ENCODE data around the gene MYRIP. TPM values are rescaled to one million over a fixed set of nuclear protein-coding genes. Genes with fewer than 3 reads are reported as not detected.

MYRIP gene
- total and polyA plus RNA-seq, 5 donors from 2014 or later, result not detected

- no peaks in the 10 kb centered on the region for H3K4me1 Mint-ChIP-seq
- DNase-seq, result no peak
- Histone ChIP-seq H3K9me3 (ENCODE audit: control insufficient read depth in 2 of 2, low read length in 2 of 2) (no peaks in the 10 kb centered on the region), H3K4me1 (ENCODE audit: control insufficient read depth, insufficient read depth, low read length, poor library complexity, severe bottlenecking) (no peaks in the 10 kb centered on the region), H3K4me3 (ENCODE audit: low read depth, low read length) (no peak overlapping the region), H3K36me3 (ENCODE audit: control insufficient read depth, insufficient read depth, low read length) (no peaks in the 10 kb centered on the region), H3K27me3 (ENCODE audit: control insufficient read depth, insufficient read depth, low read length) (no peaks in the 10 kb centered on the region), H3K27ac (ENCODE audit: insufficient read depth, low read length, poor library complexity, severe bottlenecking) (no peak overlapping the region)
- no peak overlapping the region for H3K27ac Mint-ChIP-seq
- H3K27me3 Mint-ChIP-seq, result no peaks in the 10 kb centered on the region
- no peak for ATAC-seq (ENCODE audit: low read depth in 2 of 2)
- H3K4me3 Mint-ChIP-seq, result no peak overlapping the region
- H3K9me3 Mint-ChIP-seq, result no peaks in the 10 kb centered on the region
- no peaks in the 10 kb centered on the region for H3K36me3 Mint-ChIP-seq
Observed at GRCh38 chr3:40262331-40262730, 452.9 kb downstream of the MYRIP start.

DNA sequence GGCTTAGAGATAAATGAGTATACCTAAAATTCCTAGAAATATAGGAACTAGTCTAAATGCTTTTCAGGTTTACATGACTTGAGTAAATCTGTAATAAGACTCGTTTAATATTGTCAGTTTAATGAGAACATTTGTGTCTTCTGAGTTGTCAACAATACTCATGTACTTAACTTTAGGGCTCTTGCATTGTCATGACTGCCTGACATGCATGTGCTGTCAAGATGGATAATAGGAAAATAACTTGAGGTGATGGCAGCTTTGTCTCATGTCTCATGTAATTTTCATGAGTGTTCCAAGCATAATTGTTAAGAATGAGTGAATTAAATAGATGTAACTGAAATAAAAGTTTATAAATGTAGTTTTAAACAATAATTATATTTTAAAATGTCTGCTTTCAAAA lies 455.0 kb downstream of the MYRIP start:
- no peak overlapping the region for H3K4me3 Mint-ChIP-seq
- H3K27me3 Mint-ChIP-seq, result peaks cover 1% of the 10 kb centered on the region
- H3K36me3 ChIP-seq (ENCODE audit: control insufficient read depth, insufficient read depth, low read length), result no peaks in the 10 kb centered on the region
- no peak overlapping the region for H3K27ac Mint-ChIP-seq
- no peaks in the 10 kb centered on the region for H3K27me3 ChIP-seq (ENCODE audit: control insufficient read depth, insufficient read depth, low read length)
- H3K9me3 Mint-ChIP-seq, result peaks cover 0 to 1% (median 0%) of the 10 kb centered on the region in 7 donors
- no peak overlapping the region for H3K4me3 ChIP-seq (ENCODE audit: low read depth, low read length)
- no peak overlapping the region for H3K27ac ChIP-seq (ENCODE audit: insufficient read depth, low read length, poor library complexity, severe bottlenecking)
- no peaks in the 10 kb centered on the region for H3K4me1 ChIP-seq (ENCODE audit: control insufficient read depth, insufficient read depth, low read length, poor library complexity, severe bottlenecking)
- no peak for DNase-seq
- H3K36me3 Mint-ChIP-seq, result no peaks in the 10 kb centered on the region
- H3K4me1 Mint-ChIP-seq, result peaks cover 0 to 3% (median 0%) of the 10 kb centered on the region in 4 donors
- H3K9me3 ChIP-seq (ENCODE audit: control insufficient read depth in 2 of 2, low read length in 2 of 2), result no peaks in the 10 kb centered on the region
- no peak for ATAC-seq (ENCODE audit: low read depth in 2 of 2)

DNA sequence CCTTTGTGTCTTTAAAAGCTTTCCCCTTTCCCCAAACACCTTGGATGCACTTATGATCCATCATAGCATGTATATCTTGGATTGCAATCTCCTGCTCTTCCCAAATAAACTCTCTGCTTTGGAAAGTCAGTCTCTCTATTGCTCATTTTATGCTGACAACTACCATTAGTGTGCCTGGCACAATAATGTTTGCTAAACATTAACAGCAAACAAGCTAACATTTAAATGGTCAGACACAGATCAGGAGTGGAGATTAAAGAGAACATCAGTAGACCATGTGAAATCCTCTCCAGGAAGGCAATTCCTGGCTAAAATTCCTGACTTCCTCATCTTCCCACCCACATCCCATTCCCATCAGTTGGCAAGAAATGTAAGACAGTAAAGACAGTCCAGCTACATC lies 455.8 kb downstream of the MYRIP start:
- H3K27me3 ChIP-seq (ENCODE audit: control insufficient read depth, insufficient read depth, low read length), result no peaks in the 10 kb centered on the region
- H3K27ac ChIP-seq (ENCODE audit: insufficient read depth, low read length, poor library complexity, severe bottlenecking), result no peak overlapping the region
- no peaks in the 10 kb centered on the region for H3K36me3 ChIP-seq (ENCODE audit: control insufficient read depth, insufficient read depth, low read length)
- no peak overlapping the region for H3K4me3 ChIP-seq (ENCODE audit: low read depth, low read length)
- no peak overlapping the region for H3K27ac Mint-ChIP-seq
- no peak for DNase-seq
- peaks cover 0 to 3% (median 0%) of the 10 kb centered on the region in 4 donors for H3K4me1 Mint-ChIP-seq
- ATAC-seq (ENCODE audit: low read depth in 2 of 2), result no peak
- H3K4me1 ChIP-seq (ENCODE audit: control insufficient read depth, insufficient read depth, low read length, poor library complexity, severe bottlenecking), result no peaks in the 10 kb centered on the region
- H3K4me3 Mint-ChIP-seq, result no peak overlapping the region
- no peaks in the 10 kb centered on the region for H3K9me3 ChIP-seq (ENCODE audit: control insufficient read depth in 2 of 2, low read length in 2 of 2)
- H3K9me3 Mint-ChIP-seq, result peaks cover 0 to 1% (median 0%) of the 10 kb centered on the region in 7 donors
- H3K27me3 Mint-ChIP-seq, result peaks cover 9% of the 10 kb centered on the region
- peaks cover 2% of the 10 kb centered on the region for H3K36me3 Mint-ChIP-seq

DNA sequence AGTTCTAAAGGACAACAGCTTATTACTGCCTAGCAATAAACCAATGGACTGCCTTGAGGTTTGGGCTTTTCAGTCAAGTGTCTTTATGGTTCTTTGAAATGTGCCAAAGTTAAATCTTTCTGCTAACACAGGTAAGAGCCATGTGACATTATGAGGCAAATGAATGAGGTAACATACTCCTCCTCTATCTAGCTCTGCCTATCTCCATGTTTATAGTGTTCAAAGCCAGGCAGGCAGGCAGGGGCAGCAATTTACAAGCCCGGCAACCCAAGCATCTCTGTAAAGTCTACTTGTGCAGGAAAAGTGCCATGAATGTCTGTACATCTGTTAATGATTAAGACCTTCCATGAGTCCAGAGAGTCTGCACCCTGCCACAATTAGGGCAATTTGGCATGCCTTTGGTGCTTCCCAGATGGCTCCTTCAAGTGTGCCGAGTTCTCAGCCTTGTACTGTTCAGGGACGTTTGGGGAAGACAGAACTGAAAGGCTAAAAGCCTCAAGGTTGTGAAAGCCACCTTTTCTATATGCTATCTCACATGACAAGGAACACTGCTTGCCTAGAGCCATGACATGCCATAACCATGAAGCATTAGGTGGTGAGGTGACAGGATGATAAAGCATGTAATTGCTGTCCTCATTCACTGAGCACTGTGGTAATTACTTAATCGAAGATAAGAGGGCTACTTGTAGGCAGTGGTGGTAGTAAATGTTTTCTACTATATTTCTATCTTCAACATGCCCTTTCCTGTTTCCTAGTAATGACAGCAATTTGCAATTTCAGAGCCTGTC lies 458.7 kb downstream of the MYRIP start:
- no peaks in the 10 kb centered on the region for H3K36me3 ChIP-seq (ENCODE audit: control insufficient read depth, insufficient read depth, low read length)
- H3K27ac ChIP-seq (ENCODE audit: insufficient read depth, low read length, poor library complexity, severe bottlenecking), result no peak overlapping the region
- Mint-ChIP-seq H3K36me3 (peaks cover 10% of the 10 kb centered on the region), H3K4me1 (peaks cover 0 to 6% (median 0%) of the 10 kb centered on the region in 4 donors), H3K9me3 (peaks cover 0 to 2% (median 0%) of the 10 kb centered on the region in 7 donors), H3K27me3 (peaks cover 10% of the 10 kb centered on the region), H3K27ac (no peak overlapping the region), H3K4me3 (no peak overlapping the region)
- no peaks in the 10 kb centered on the region for H3K9me3 ChIP-seq (ENCODE audit: control insufficient read depth in 2 of 2, low read length in 2 of 2)
- no peak overlapping the region for H3K4me3 ChIP-seq (ENCODE audit: low read depth, low read length)
- H3K4me1 ChIP-seq (ENCODE audit: control insufficient read depth, insufficient read depth, low read length, poor library complexity, severe bottlenecking), result no peaks in the 10 kb centered on the region
- ATAC-seq (ENCODE audit: low read depth in 2 of 2) (no peak), DNase-seq (no peak)
- no peaks in the 10 kb centered on the region for H3K27me3 ChIP-seq (ENCODE audit: control insufficient read depth, insufficient read depth, low read length)

DNA sequence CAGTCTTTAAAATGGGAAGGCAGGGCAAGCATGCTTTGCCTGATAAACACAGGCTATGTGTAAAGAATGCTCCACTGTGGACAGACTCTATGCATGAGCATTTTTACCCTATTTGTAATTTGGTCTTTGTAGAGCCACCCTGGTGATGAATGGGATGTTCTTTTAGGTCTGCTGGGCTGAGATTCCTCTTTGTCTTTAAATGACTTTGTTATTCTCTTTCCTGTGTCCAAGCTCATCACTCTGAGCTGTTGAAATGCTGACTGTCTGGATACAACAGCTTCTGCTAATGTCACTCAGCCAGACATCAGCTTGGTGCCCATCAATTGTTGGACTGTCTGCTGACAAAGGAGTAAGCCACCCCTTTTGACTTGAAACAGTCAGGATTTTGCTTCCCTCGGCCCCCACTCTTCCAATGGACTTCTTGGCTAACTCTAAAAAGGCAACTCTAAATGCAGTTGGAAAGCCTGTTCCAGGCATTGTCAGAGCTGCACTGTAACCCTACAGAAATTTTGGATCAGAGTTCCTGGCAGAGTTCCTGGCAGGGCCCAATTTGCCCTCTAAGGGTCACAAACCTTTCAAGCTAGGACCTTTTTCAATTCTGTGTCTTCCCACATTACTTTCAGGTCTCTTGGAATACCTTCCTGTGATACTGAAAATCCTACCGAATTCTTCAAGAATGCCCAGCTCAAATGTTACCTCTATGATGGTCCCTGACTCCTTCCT lies 459.6 kb downstream of the MYRIP start:
- H3K4me1 ChIP-seq (ENCODE audit: control insufficient read depth, insufficient read depth, low read length, poor library complexity, severe bottlenecking), result no peaks in the 10 kb centered on the region
- no peaks in the 10 kb centered on the region for H3K36me3 ChIP-seq (ENCODE audit: control insufficient read depth, insufficient read depth, low read length)
- Mint-ChIP-seq H3K27ac (no peak overlapping the region), H3K27me3 (peaks cover 10% of the 10 kb centered on the region), H3K9me3 (peaks cover 0 to 2% (median 0%) of the 10 kb centered on the region in 7 donors), H3K36me3 (peaks cover 10% of the 10 kb centered on the region), H3K4me3 (no peak overlapping the region), H3K4me1 (peaks cover 0 to 8% (median 0%) of the 10 kb centered on the region in 4 donors)
- no peak for DNase-seq
- no peak overlapping the region for H3K4me3 ChIP-seq (ENCODE audit: low read depth, low read length)
- no peak overlapping the region for H3K27ac ChIP-seq (ENCODE audit: insufficient read depth, low read length, poor library complexity, severe bottlenecking)
- H3K27me3 ChIP-seq (ENCODE audit: control insufficient read depth, insufficient read depth, low read length), result no peaks in the 10 kb centered on the region
- no peaks in the 10 kb centered on the region for H3K9me3 ChIP-seq (ENCODE audit: control insufficient read depth in 2 of 2, low read length in 2 of 2)
- ATAC-seq (ENCODE audit: low read depth in 2 of 2), result no peak

DNA sequence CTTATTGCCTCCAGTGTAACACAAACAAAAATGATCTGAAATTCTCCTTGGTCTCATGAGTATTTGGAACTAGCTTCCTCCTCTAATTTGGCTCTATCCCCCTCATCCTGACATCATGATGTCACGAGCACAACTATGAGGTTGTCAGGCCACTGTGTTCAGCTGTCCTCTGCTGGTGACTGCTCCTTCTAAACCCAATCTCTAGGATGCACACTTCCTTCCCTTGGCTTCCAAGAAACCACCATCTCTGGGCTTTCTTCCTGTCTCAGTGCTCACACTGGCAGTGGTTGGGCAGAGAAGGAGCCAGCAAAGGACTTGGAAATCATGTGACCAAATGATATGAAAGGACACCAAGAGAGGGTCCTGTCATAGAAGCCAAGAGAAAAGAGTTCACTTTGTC lies 469.4 kb downstream of the MYRIP start:
- H3K9me3 ChIP-seq (ENCODE audit: control insufficient read depth in 2 of 2, low read length in 2 of 2), result no peaks in the 10 kb centered on the region
- ATAC-seq (ENCODE audit: low read depth in 2 of 2), result no peak
- no peaks in the 10 kb centered on the region for H3K4me1 ChIP-seq (ENCODE audit: control insufficient read depth, insufficient read depth, low read length, poor library complexity, severe bottlenecking)
- Mint-ChIP-seq H3K9me3 (peaks cover 0 to 5% (median 0%) of the 10 kb centered on the region in 7 donors), H3K36me3 (peaks cover 4% of the 10 kb centered on the region), H3K27me3 (no peaks in the 10 kb centered on the region), H3K4me1 (peaks cover 0 to 1% (median 0%) of the 10 kb centered on the region in 4 donors), H3K27ac (no peak overlapping the region), H3K4me3 (no peak overlapping the region)
- no peaks in the 10 kb centered on the region for H3K36me3 ChIP-seq (ENCODE audit: control insufficient read depth, insufficient read depth, low read length)
- DNase-seq, result no peak
- H3K4me3 ChIP-seq (ENCODE audit: low read depth, low read length), result no peak overlapping the region
- no peaks in the 10 kb centered on the region for H3K27me3 ChIP-seq (ENCODE audit: control insufficient read depth, insufficient read depth, low read length)
- H3K27ac ChIP-seq (ENCODE audit: insufficient read depth, low read length, poor library complexity, severe bottlenecking), result no peak overlapping the region

DNA sequence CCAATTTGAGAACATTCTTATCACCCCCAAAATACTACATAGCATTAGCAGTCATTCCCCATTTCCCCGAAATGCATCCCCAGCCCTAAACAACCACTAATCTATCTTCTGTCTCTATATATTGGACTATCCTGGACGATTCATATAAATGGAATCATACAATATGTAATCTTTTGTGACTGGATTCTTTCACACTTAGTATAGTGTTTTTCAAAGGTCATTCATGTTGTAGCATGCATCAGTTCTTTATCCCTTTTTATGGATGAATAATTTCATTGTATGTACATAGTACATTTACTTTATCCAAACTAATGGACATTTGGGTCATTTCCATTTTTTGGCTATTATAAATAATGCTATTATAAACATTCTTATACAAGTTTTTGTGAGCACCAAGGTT lies 472.6 kb downstream of the MYRIP start:
- H3K9me3 Mint-ChIP-seq, result peaks cover 0 to 5% (median 0%) of the 10 kb centered on the region in 7 donors

More for the DNA sequence above, 472.6 kb downstream of the MYRIP start:
- no peak for DNase-seq
- H3K4me1 Mint-ChIP-seq, result no peaks in the 10 kb centered on the region
- H3K27me3 ChIP-seq (ENCODE audit: control insufficient read depth, insufficient read depth, low read length), result no peaks in the 10 kb centered on the region
- H3K9me3 ChIP-seq (ENCODE audit: control insufficient read depth in 2 of 2, low read length in 2 of 2), result no peaks in the 10 kb centered on the region
- no peaks in the 10 kb centered on the region for H3K36me3 ChIP-seq (ENCODE audit: control insufficient read depth, insufficient read depth, low read length)
- no peak for ATAC-seq (ENCODE audit: low read depth in 2 of 2)
- no peaks in the 10 kb centered on the region for H3K27me3 Mint-ChIP-seq
- H3K4me1 ChIP-seq (ENCODE audit: control insufficient read depth, insufficient read depth, low read length, poor library complexity, severe bottlenecking), result no peaks in the 10 kb centered on the region
- no peaks in the 10 kb centered on the region for H3K36me3 Mint-ChIP-seq
- no peak overlapping the region for H3K27ac Mint-ChIP-seq
- no peak overlapping the region for H3K4me3 Mint-ChIP-seq
- H3K4me3 ChIP-seq (ENCODE audit: low read depth, low read length), result no peak overlapping the region
- no peak overlapping the region for H3K27ac ChIP-seq (ENCODE audit: insufficient read depth, low read length, poor library complexity, severe bottlenecking)

Measured in CD4-positive, CD25-positive, alpha-beta regulatory T cell (primary cell).